ENCODE data around the gene ZNF33A. TPM values are rescaled to one million over a fixed set of nuclear protein-coding genes. Genes with fewer than 3 reads are reported as not detected.

The ZNF33A gene
- total RNA-seq, 1 donor from 2014 or later, result 69.3 TPM

Small RNAs within 50 kb of the gene (small RNA-seq; reads per million reads assigned to genes)
- gene AL161931.1 (ENCODE audit: low replicate concordance) (not detected), gene FXYD6P2 (ENCODE audit: low replicate concordance) (not detected), gene RF00019 (ENCODE audit: low replicate concordance) (not detected), gene RNU6-795P (ENCODE audit: low replicate concordance) (not detected)

Other genes with a start within 250 kb of the ZNF33A start
- 54.6 TPM for gene ZNF248, start 153.1 kb upstream of the ZNF33A start, total RNA-seq
- 50.2 TPM for gene ZNF25, start 34.0 kb upstream of the ZNF33A start, total RNA-seq
- gene ZNF37A, start 83.7 kb downstream of the ZNF33A start, total RNA-seq, result 25.3 TPM

Data from temporal lobe (tissue), 2 donors.